GM19452 (cell line): Measurements from ENCODE around the gene SEMA3E.
"Not testable (repeated sequence)": the region's sequence is repeated elsewhere in the genome, so short reads cannot be mapped to it uniquely, and the experiment has no call there.

Experiments
- ATAC-seq: cut with Tn5 transposase; IDR thresholded peaks from one replicate; pipeline ENCODE4 v1.9.1; 2021; ENCODE audit not compliant: unreplicated experiment

SEMA3E gene

GRCh38 chr7:83457022-83457892 lies 191.7 kb downstream of the SEMA3E start:
- no peak for ATAC-seq

- ATAC-seq = no peak
Observed at GRCh38 chr7:83456413-83456812, 192.5 kb downstream of the SEMA3E start.

GRCh38 chr7:83455612-83456011 lies 193.3 kb downstream of the SEMA3E start:
- ATAC-seq = no peak

GRCh38 chr7:83452256-83452655 lies 196.7 kb downstream of the SEMA3E start:
- no peak for ATAC-seq

GRCh38 chr7:83451501-83452045 lies 197.4 kb downstream of the SEMA3E start:
- ATAC-seq = no peak

GRCh38 chr7:83449781-83450180 lies 199.2 kb downstream of the SEMA3E start:
- ATAC-seq = no peak

- ATAC-seq = no peak
Observed at GRCh38 chr7:83447681-83448080, 201.3 kb downstream of the SEMA3E start.

GRCh38 chr7:83446102-83446669 lies 202.8 kb downstream of the SEMA3E start:
- no peak for ATAC-seq

GRCh38 chr7:83442911-83443310 lies 206.0 kb downstream of the SEMA3E start:
- no peak for ATAC-seq

GRCh38 chr7:83439026-83439425 lies 209.9 kb downstream of the SEMA3E start:
- no peak for ATAC-seq

- not testable (repeated sequence) for ATAC-seq
Observed at GRCh38 chr7:83430289-83430688, 218.7 kb downstream of the SEMA3E start.

- no peak for ATAC-seq
Observed at GRCh38 chr7:83429493-83429892, 219.4 kb downstream of the SEMA3E start.

- no peak for ATAC-seq
Observed at GRCh38 chr7:83427884-83428283, 221.1 kb downstream of the SEMA3E start.

GRCh38 chr7:83426325-83426724 lies 222.6 kb downstream of the SEMA3E start:
- no peak for ATAC-seq

GRCh38 chr7:83419013-83419412 lies 229.9 kb downstream of the SEMA3E start:
- ATAC-seq = no peak

GRCh38 chr7:83415840-83416239 lies 233.1 kb downstream of the SEMA3E start:
- no peak for ATAC-seq

GRCh38 chr7:83414947-83415346 lies 234.0 kb downstream of the SEMA3E start:
- ATAC-seq = no peak

- no peak for ATAC-seq
Observed at GRCh38 chr7:83413831-83414230, 235.1 kb downstream of the SEMA3E start.

- ATAC-seq = no peak
Observed at GRCh38 chr7:83413424-83413823, 235.5 kb downstream of the SEMA3E start.

GRCh38 chr7:83410989-83411591 lies 237.8 kb downstream of the SEMA3E start:
- no peak for ATAC-seq

GRCh38 chr7:83394776-83395175 lies 254.2 kb downstream of the SEMA3E start:
- no peak for ATAC-seq

- no peak for ATAC-seq
Observed at GRCh38 chr7:83388436-83388835, 260.5 kb downstream of the SEMA3E start.
